ENCODE data around the gene ALKBH6.
"Not testable (repeated sequence)": the region's sequence is repeated elsewhere in the genome, so short reads cannot be mapped to it uniquely, and the experiment has no call there.

The ALKBH6 gene

GRCh38 chr19:35990771-35991730 lies 23.0 kb downstream of the ALKBH6 start:
- Histone ChIP-seq H3K36me3 (ENCODE audit: control insufficient read depth, insufficient read depth, low read length) (no peaks in the 10 kb centered on the region), H3K4me3 (ENCODE audit: low read depth, low read length) (no peak overlapping the region), H3K27ac (ENCODE audit: low read depth, low read length) (no peak overlapping the region), H3K9ac (ENCODE audit: low read depth, low read length) (no peak overlapping the region), H3K27me3 (ENCODE audit: control insufficient read depth, insufficient read depth, low read length) (peaks cover 6% of the 10 kb centered on the region), H3K9me3 (ENCODE audit: control insufficient read depth, insufficient read depth, low read length) (no peaks in the 10 kb centered on the region), H3K4me1 (ENCODE audit: control insufficient read depth, insufficient read depth, low read length) (no peaks in the 10 kb centered on the region)

GRCh38 chr19:35990156-35990555 lies 23.9 kb downstream of the ALKBH6 start:
- Histone ChIP-seq H3K27me3 (ENCODE audit: control insufficient read depth, insufficient read depth, low read length) (peaks cover 14% of the 10 kb centered on the region), H3K4me1 (ENCODE audit: control insufficient read depth, insufficient read depth, low read length) (no peaks in the 10 kb centered on the region), H3K27ac (ENCODE audit: low read depth, low read length) (no peak overlapping the region), H3K9ac (ENCODE audit: low read depth, low read length) (no peak overlapping the region), H3K9me3 (ENCODE audit: control insufficient read depth, insufficient read depth, low read length) (no peaks in the 10 kb centered on the region), H3K36me3 (ENCODE audit: control insufficient read depth, insufficient read depth, low read length) (no peaks in the 10 kb centered on the region), H3K4me3 (ENCODE audit: low read depth, low read length) (no peak overlapping the region)

- Histone ChIP-seq H3K4me1 (ENCODE audit: control insufficient read depth, insufficient read depth, low read length) (no peaks in the 10 kb centered on the region), H3K27ac (ENCODE audit: low read depth, low read length) (no peak overlapping the region), H3K27me3 (ENCODE audit: control insufficient read depth, insufficient read depth, low read length) (peaks cover 14% of the 10 kb centered on the region), H3K9me3 (ENCODE audit: control insufficient read depth, insufficient read depth, low read length) (no peaks in the 10 kb centered on the region), H3K4me3 (ENCODE audit: low read depth, low read length) (no peak overlapping the region), H3K9ac (ENCODE audit: low read depth, low read length) (no peak overlapping the region), H3K36me3 (ENCODE audit: control insufficient read depth, insufficient read depth, low read length) (no peaks in the 10 kb centered on the region)
Measured at GRCh38 chr19:35988824-35989223, 25.2 kb downstream of the ALKBH6 start.

GRCh38 chr19:35987571-35987896 lies 26.5 kb downstream of the ALKBH6 start:
- no peaks in the 10 kb centered on the region for H3K36me3 ChIP-seq (ENCODE audit: control insufficient read depth, insufficient read depth, low read length)
- H3K27ac ChIP-seq (ENCODE audit: low read depth, low read length): no peak overlapping the region
- H3K27me3 ChIP-seq (ENCODE audit: control insufficient read depth, insufficient read depth, low read length): peaks cover 14% of the 10 kb centered on the region
- H3K4me1 ChIP-seq (ENCODE audit: control insufficient read depth, insufficient read depth, low read length): no peaks in the 10 kb centered on the region
- no peak overlapping the region for H3K9ac ChIP-seq (ENCODE audit: low read depth, low read length)
- H3K9me3 ChIP-seq (ENCODE audit: control insufficient read depth, insufficient read depth, low read length): no peaks in the 10 kb centered on the region
- peak overlapping the region; percentile 55; the same call in 1 of the 2 replicates for H3K4me3 ChIP-seq (ENCODE audit: low read depth, low read length)

GRCh38 chr19:35986664-35987570 lies 27.1 kb downstream of the ALKBH6 start:
- H3K9ac ChIP-seq (ENCODE audit: low read depth, low read length): no peak overlapping the region
- peak overlapping the region; percentile 55 for H3K4me3 ChIP-seq (ENCODE audit: low read depth, low read length)
- H3K4me1 ChIP-seq (ENCODE audit: control insufficient read depth, insufficient read depth, low read length): no peaks in the 10 kb centered on the region
- no peaks in the 10 kb centered on the region for H3K9me3 ChIP-seq (ENCODE audit: control insufficient read depth, insufficient read depth, low read length)
- peaks cover 14% of the 10 kb centered on the region for H3K27me3 ChIP-seq (ENCODE audit: control insufficient read depth, insufficient read depth, low read length)
- H3K27ac ChIP-seq (ENCODE audit: low read depth, low read length): no peak overlapping the region
- H3K36me3 ChIP-seq (ENCODE audit: control insufficient read depth, insufficient read depth, low read length): no peaks in the 10 kb centered on the region

GRCh38 chr19:35986111-35986510 lies 27.9 kb downstream of the ALKBH6 start:
- no peaks in the 10 kb centered on the region for H3K4me1 ChIP-seq (ENCODE audit: control insufficient read depth, insufficient read depth, low read length)
- no peaks in the 10 kb centered on the region for H3K36me3 ChIP-seq (ENCODE audit: control insufficient read depth, insufficient read depth, low read length)
- H3K27me3 ChIP-seq (ENCODE audit: control insufficient read depth, insufficient read depth, low read length): peaks cover 14% of the 10 kb centered on the region
- H3K9me3 ChIP-seq (ENCODE audit: control insufficient read depth, insufficient read depth, low read length): no peaks in the 10 kb centered on the region
- no peak overlapping the region for H3K9ac ChIP-seq (ENCODE audit: low read depth, low read length)
- H3K4me3 ChIP-seq (ENCODE audit: low read depth, low read length): no peak overlapping the region
- H3K27ac ChIP-seq (ENCODE audit: low read depth, low read length): no peak overlapping the region

GRCh38 chr19:35983177-35983576 lies 30.8 kb downstream of the ALKBH6 start:
- Histone ChIP-seq H3K27ac (ENCODE audit: low read depth, low read length) (no peak overlapping the region), H3K4me1 (ENCODE audit: control insufficient read depth, insufficient read depth, low read length) (no peaks in the 10 kb centered on the region), H3K4me3 (ENCODE audit: low read depth, low read length) (no peak overlapping the region), H3K36me3 (ENCODE audit: control insufficient read depth, insufficient read depth, low read length) (no peaks in the 10 kb centered on the region), H3K27me3 (ENCODE audit: control insufficient read depth, insufficient read depth, low read length) (peaks cover 14% of the 10 kb centered on the region), H3K9me3 (ENCODE audit: control insufficient read depth, insufficient read depth, low read length) (no peaks in the 10 kb centered on the region), H3K9ac (ENCODE audit: low read depth, low read length) (no peak overlapping the region)

- not testable (repeated sequence) for H3K9ac ChIP-seq (ENCODE audit: low read depth, low read length); H3K27ac ChIP-seq (ENCODE audit: low read depth, low read length); H3K4me3 ChIP-seq (ENCODE audit: low read depth, low read length); H3K27me3 ChIP-seq (ENCODE audit: control insufficient read depth, insufficient read depth, low read length); H3K4me1 ChIP-seq (ENCODE audit: control insufficient read depth, insufficient read depth, low read length); H3K9me3 ChIP-seq (ENCODE audit: control insufficient read depth, insufficient read depth, low read length); H3K36me3 ChIP-seq (ENCODE audit: control insufficient read depth, insufficient read depth, low read length)
Measured at GRCh38 chr19:35980997-35981396, 33.0 kb downstream of the ALKBH6 start.

GRCh38 chr19:35978832-35979365 lies 35.1 kb downstream of the ALKBH6 start:
- Histone ChIP-seq H3K27me3 (ENCODE audit: control insufficient read depth, insufficient read depth, low read length) (no peaks in the 10 kb centered on the region), H3K36me3 (ENCODE audit: control insufficient read depth, insufficient read depth, low read length) (no peaks in the 10 kb centered on the region), H3K4me3 (ENCODE audit: low read depth, low read length) (no peak overlapping the region), H3K27ac (ENCODE audit: low read depth, low read length) (no peak overlapping the region), H3K4me1 (ENCODE audit: control insufficient read depth, insufficient read depth, low read length) (no peaks in the 10 kb centered on the region), H3K9me3 (ENCODE audit: control insufficient read depth, insufficient read depth, low read length) (no peaks in the 10 kb centered on the region), H3K9ac (ENCODE audit: low read depth, low read length) (no peak overlapping the region)

GRCh38 chr19:35978271-35978670 lies 35.7 kb downstream of the ALKBH6 start:
- H3K9me3 ChIP-seq (ENCODE audit: control insufficient read depth, insufficient read depth, low read length): no peaks in the 10 kb centered on the region
- H3K27me3 ChIP-seq (ENCODE audit: control insufficient read depth, insufficient read depth, low read length): no peaks in the 10 kb centered on the region
- no peak overlapping the region for H3K4me3 ChIP-seq (ENCODE audit: low read depth, low read length)
- H3K4me1 ChIP-seq (ENCODE audit: control insufficient read depth, insufficient read depth, low read length): no peaks in the 10 kb centered on the region
- no peaks in the 10 kb centered on the region for H3K36me3 ChIP-seq (ENCODE audit: control insufficient read depth, insufficient read depth, low read length)
- no peak overlapping the region for H3K9ac ChIP-seq (ENCODE audit: low read depth, low read length)
- H3K27ac ChIP-seq (ENCODE audit: low read depth, low read length): no peak overlapping the region
